PC-3 (cell line): ENCODE data around the gene TWF2. TPM values are rescaled to one million over a fixed set of nuclear protein-coding genes. Genes with fewer than 3 reads are reported as not detected.

Source experiments
- ATAC-seq: fragments of 200-7000 bp; cut with Tn5 transposase; 2 replicates; pipeline ENCODE4 v1.9.1; 2020; ENCODE audit warnings: mild to moderate bottlenecking, moderate library complexity
- BruUV-seq: library from RNA; stranded (reverse); fragments of 400-500 nt; replicated peaks from 2 replicates; lab custom pipeline; 2021; lab: Mats Ljungman, UMichigan
- CTCF ChIA-PET: fragments of 300-600 bp; sonication (Branson Sonifier 250); formaldehyde crosslinking; loops from one replicate; lab custom pipeline; 2022; ENCODE audit warnings: antibody characterized with exemption; lab: Charles Lee
- POLR2A ChIA-PET: fragments of 300-600 bp; sonication (Branson Sonifier 250); formaldehyde crosslinking; loops from one replicate; lab custom pipeline; 2022; ENCODE audit warnings: antibody characterized with exemption; ENCODE audit not compliant: unreplicated experiment; lab: Charles Lee
- DNase-seq: peaks from one replicate; pipeline ENCODE4 v3.0.0-alpha.2; 2015
- H2AFZ ChIP-seq: fragments of 300-600 bp; sonication (generic); 2 replicates; pipeline ENCODE4 v1.6.0; 2016; ENCODE audit warnings: antibody characterized with exemption, low read length
- H3F3A ChIP-seq: fragments of 300-600 bp; sonication (generic); one replicate; pipeline ENCODE4 v1.6.0; 2017; ENCODE audit warnings: antibody characterized with exemption, low read length, control low read depth, mild to moderate bottlenecking; ENCODE audit not compliant: unreplicated experiment
- H3K27ac ChIP-seq: fragments of 300-600 bp; sonication (generic); 2 replicates; pipeline ENCODE4 v1.5.1; 2016; ENCODE audit warnings: mild to moderate bottlenecking, low read length
- H3K27me3 ChIP-seq: fragments of 300-600 bp; sonication (generic); 2 replicates; pipeline ENCODE4 v1.6.1; 2016; ENCODE audit warnings: low read length, mixed read lengths
- H3K36me3 ChIP-seq: fragments of 300-600 bp; sonication (generic); 2 replicates; pipeline ENCODE4 v1.6.1; 2016; ENCODE audit warnings: low read depth, mixed run types, low read length, mixed read lengths
- H3K4me1 ChIP-seq: fragments of 300-600 bp; sonication (generic); 2 replicates; pipeline ENCODE4 v1.5.1; 2016; ENCODE audit warnings: low read length; ENCODE audit not compliant: insufficient read depth
- H3K4me2 ChIP-seq: fragments of 300-600 bp; sonication (generic); 2 replicates; pipeline ENCODE4 v1.6.0; 2016; ENCODE audit warnings: low read length
- H3K4me3 ChIP-seq: fragments of 300-600 bp; sonication (generic); 2 replicates; pipeline ENCODE4 v1.5.1; 2016; ENCODE audit warnings: mild to moderate bottlenecking, low read length, mixed read lengths
- H3K79me2 ChIP-seq: fragments of 300-600 bp; sonication (generic); 2 replicates; pipeline ENCODE4 v1.6.1; 2017; ENCODE audit warnings: low read length, mixed read lengths
- H3K9ac ChIP-seq: fragments of 300-600 bp; sonication (generic); 2 replicates; pipeline ENCODE4 v1.6.0; 2016; ENCODE audit warnings: mild to moderate bottlenecking, low read length
- H3K9me2 ChIP-seq: fragments of 300-600 bp; sonication (generic); replicated peaks from 2 replicates; pipeline ENCODE4 v1.6.1; 2016; ENCODE audit warnings: mixed run types, low read length, mixed read lengths
- H3K9me3 ChIP-seq: fragments of 300-600 bp; sonication (generic); 2 replicates; pipeline ENCODE4 v1.6.1; 2016; ENCODE audit warnings: low read length, mixed read lengths
- H4K20me1 ChIP-seq: fragments of 300-600 bp; sonication (generic); 2 replicates; pipeline ENCODE4 v1.6.1; 2016; ENCODE audit warnings: low read length, mixed read lengths
- EZH2 ChIP-seq: fragments of 300-600 bp; sonication (generic); IDR thresholded peaks from one replicate; pipeline ENCODE4 v1.6.1; 2017; ENCODE audit warnings: antibody characterized with exemption, mild to moderate bottlenecking, low read length; ENCODE audit not compliant: unreplicated experiment
- EZH2phosphoT487 ChIP-seq: fragments of 300-600 bp; sonication (generic); IDR thresholded peaks from 2 replicates; pipeline ENCODE4 v1.6.1; 2018; ENCODE audit warnings: mild to moderate bottlenecking, antibody characterized with exemption, low read length, borderline replicate concordance
- intact Hi-C: fragments of 100-400 bp; cut with micrococcal nuclease; formaldehyde crosslinking; loops from 2 replicates; pipeline ENCODE4 v1.9.0; 2023
- total RNA-seq: library from RNA; depleted of rRNA; stranded (reverse); fragments of >200 nt; gene quantifications from 2 replicates; pipeline ENCODE4 v1.2.3, GENCODE V29; 2014
- TF ChIP-seq, protein P1 (sequence below): fragments of 300-600 bp; sonication (generic); conservative IDR thresholded peaks from 2 replicates; pipeline ENCODE4 v1.5.1; 2017; ENCODE audit warnings: antibody characterized with exemption, low read depth, mild to moderate bottlenecking, low read length

TWF2 gene
- total RNA-seq, 1 experiment from 2014 or later: 147 TPM

DNA sequence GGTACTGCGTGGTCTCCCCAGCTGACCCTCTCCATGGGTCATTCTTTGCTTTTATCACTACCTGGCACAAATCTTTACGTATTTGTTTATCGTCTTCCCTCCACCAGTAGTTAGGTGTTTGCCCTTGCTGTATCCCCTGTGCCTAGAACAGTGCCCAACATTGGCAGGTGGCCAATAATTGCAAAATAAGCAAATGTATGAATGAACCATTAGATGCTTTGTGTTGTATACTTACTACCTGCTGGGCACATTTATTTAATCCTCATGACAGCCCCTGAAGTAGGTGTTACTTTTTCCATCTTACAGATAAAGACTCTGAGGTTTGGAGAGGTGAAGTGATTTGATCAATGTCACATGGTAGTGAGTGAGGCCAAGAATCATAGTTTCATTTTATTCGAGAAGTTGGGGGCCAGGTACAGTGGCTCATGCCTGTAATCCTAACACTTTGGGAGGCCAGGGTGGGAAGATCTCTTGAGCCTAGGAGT lies 2.0 kb upstream of the TWF2 start:
- CTCF ChIA-PET: interaction anchor here (1.0 to 1.3 kb wide), 2 partner anchors 20 to 98 kb away, joined by 3 read pairs; no protein-coding TSS in a partner anchor
- BruUV-seq: no TSS peak

DNA sequence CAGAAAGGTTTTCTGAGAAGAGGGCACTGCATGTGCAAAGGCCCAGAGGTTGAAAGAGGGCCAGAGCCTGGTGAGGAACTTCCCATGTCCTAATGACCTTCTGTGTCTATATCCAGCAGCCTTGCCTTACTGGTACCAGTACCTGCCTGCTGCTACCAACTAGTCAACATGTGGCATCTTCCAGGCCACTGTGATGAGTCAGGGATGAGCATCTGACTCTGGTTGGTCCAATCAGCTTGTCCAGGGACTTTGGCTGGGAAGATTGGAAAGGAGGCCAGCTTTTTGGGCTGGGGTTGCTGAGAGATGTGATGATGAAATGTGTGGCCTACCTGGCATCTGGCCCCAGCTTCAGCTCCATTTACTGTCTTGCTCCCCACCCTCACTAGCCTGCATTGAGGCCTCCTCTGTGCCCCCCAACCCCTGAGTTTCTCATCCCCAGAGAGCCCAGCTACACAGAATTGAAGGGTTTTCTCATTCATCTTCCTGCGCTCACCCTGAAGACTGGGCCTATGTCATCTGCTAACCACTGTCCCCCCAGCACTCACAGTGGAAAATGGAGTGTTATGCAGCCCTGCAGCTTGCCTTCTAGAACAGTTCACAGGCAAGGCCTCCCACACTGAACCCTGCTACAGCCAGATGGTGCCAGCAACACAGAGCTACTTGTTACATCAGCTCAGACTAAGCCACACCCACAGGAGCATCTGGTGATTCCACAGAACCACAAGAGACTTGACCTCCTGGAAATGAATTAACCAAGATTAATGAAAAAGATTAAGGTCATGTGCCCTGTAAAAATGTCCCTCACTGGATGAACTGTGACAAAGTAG lies 1.3 kb upstream of the TWF2 start:
- H4K20me1 ChIP-seq: no peaks in the 10 kb centered on the region
- no peaks in the 10 kb centered on the region for H3K27me3 ChIP-seq
- H3F3A ChIP-seq: no peaks in the 10 kb centered on the region
- peak overlapping the region; percentile 82 for H3K4me2 ChIP-seq
- ATAC-seq (no peak), DNase-seq (peak; percentile 75)
- no TSS peak for BruUV-seq
- H2AFZ ChIP-seq: no peak overlapping the region
- peak overlapping the region; percentile 97 for H3K4me3 ChIP-seq
- H3K4me1 ChIP-seq: peaks cover 51% of the 10 kb centered on the region
- H3K36me3 ChIP-seq: no peaks in the 10 kb centered on the region
- H3K9me2 ChIP-seq: no peaks in the 10 kb centered on the region
- intact Hi-C loops: no loop called here
- peaks cover 41% of the 10 kb centered on the region for H3K79me2 ChIP-seq
- no peaks in the 10 kb centered on the region for H3K9me3 ChIP-seq
- H3K27ac ChIP-seq: no peak overlapping the region
- POLR2A ChIA-PET: interaction anchor here (0.5 to 0.6 kb wide), 2 partner anchors 36 to 59 kb away, joined by 3 read pairs; no protein-coding TSS in a partner anchor
- H3K9ac ChIP-seq: peak overlapping the region; percentile 88; the same call in 1 of the 2 replicates
- TF ChIP-seq EZH2 (no peak), EZH2phosphoT487 (no peak)
- TF ChIP-seq, protein P1, sequence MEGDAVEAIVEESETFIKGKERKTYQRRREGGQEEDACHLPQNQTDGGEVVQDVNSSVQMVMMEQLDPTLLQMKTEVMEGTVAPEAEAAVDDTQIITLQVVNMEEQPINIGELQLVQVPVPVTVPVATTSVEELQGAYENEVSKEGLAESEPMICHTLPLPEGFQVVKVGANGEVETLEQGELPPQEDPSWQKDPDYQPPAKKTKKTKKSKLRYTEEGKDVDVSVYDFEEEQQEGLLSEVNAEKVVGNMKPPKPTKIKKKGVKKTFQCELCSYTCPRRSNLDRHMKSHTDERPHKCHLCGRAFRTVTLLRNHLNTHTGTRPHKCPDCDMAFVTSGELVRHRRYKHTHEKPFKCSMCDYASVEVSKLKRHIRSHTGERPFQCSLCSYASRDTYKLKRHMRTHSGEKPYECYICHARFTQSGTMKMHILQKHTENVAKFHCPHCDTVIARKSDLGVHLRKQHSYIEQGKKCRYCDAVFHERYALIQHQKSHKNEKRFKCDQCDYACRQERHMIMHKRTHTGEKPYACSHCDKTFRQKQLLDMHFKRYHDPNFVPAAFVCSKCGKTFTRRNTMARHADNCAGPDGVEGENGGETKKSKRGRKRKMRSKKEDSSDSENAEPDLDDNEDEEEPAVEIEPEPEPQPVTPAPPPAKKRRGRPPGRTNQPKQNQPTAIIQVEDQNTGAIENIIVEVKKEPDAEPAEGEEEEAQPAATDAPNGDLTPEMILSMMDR: no peak
- CTCF ChIA-PET: interaction anchor here (1.0 to 1.3 kb wide), 2 partner anchors 20 to 99 kb away, joined by 3 read pairs; no protein-coding TSS in a partner anchor

More for the DNA sequence above, 2.0 kb upstream of the TWF2 start:
- Histone ChIP-seq H3K4me3 (no peak overlapping the region), H3K36me3 (no peaks in the 10 kb centered on the region), H3K9me3 (no peaks in the 10 kb centered on the region), H3K9me2 (no peaks in the 10 kb centered on the region), H3K9ac (no peak overlapping the region), H3K27ac (no peak overlapping the region), H3K27me3 (no peaks in the 10 kb centered on the region), H3F3A (no peaks in the 10 kb centered on the region), H4K20me1 (no peaks in the 10 kb centered on the region), H3K79me2 (peaks cover 35% of the 10 kb centered on the region), H3K4me1 (peaks cover 54% of the 10 kb centered on the region), H2AFZ (no peak overlapping the region), H3K4me2 (no peak overlapping the region)
- no peak for ATAC-seq
- no peak for TF ChIP-seq EZH2
- no peak for TF ChIP-seq EZH2phosphoT487
- TF ChIP-seq, protein P1: no peak
- intact Hi-C loops: no loop called here
- no peak for DNase-seq
- POLR2A ChIA-PET: interaction anchor here (0.5 kb wide), 1 partner anchor 35 kb away, joined by 3 read pairs; no protein-coding TSS in a partner anchor
